ENCODE measurements around the gene CADPS2. TPM values are rescaled to one million over a fixed set of nuclear protein-coding genes. Genes with fewer than 3 reads are reported as not detected.

CADPS2 gene
- total and polyA plus RNA-seq, 2 donors (not counting 3 experiments of a cell fraction or from before 2014, with no cell fraction given) = 9.5 to 22.6 TPM

GRCh38 chr7:122438006-122438405 lies 448.3 kb downstream of the CADPS2 start:
- Histone ChIP-seq H3K4me2 (ENCODE audit: insufficient read depth, low read length) (no peak overlapping the region), H3K27ac (ENCODE audit: insufficient read depth, low read depth, low read length) (no peak overlapping the region), H3K4me3 (replicated peaks in 1 of 3; ENCODE audit: insufficient read depth in 1 of 3, low read depth in 1 of 3, low read length in 3 of 3) (no peak overlapping the region), H3K79me2 (ENCODE audit: control insufficient read depth, insufficient read depth, low read length) (no peaks in the 10 kb centered on the region), H3K9me1 (replicated peaks; ENCODE audit: control insufficient read depth, extremely low read depth, insufficient read depth, low read length) (no peaks in the 10 kb centered on the region), H2AFZ (ENCODE audit: low read depth, low read length) (no peak overlapping the region), H3K36me3 (ENCODE audit: control insufficient read depth in 2 of 2, extremely low read depth in 1 of 2, insufficient read depth in 2 of 2, low read length in 2 of 2) (no peaks in the 10 kb centered on the region), H3K9ac (replicated peaks; ENCODE audit: extremely low read depth, insufficient read depth, low read length) (no peak overlapping the region), H3K4me1 (ENCODE audit: control insufficient read depth, extremely low read depth, insufficient read depth, low read length) (no peaks in the 10 kb centered on the region), H3K9me3 (replicated peaks; ENCODE audit: control insufficient read depth, insufficient read depth, low read length) (no peaks in the 10 kb centered on the region), H3K27me3 (ENCODE audit: control insufficient read depth in 2 of 2, insufficient read depth in 2 of 2, low read length in 2 of 2) (no peaks in the 10 kb centered on the region), H4K20me1 (replicated peaks; ENCODE audit: control insufficient read depth, extremely low read depth, insufficient read depth, low read length) (no peaks in the 10 kb centered on the region)
- ChIA-PET CTCF (no interaction called here), POLR2A (no interaction called here)
- FAIRE-seq (no peak), DNase-seq (ENCODE audit: low read depth, low spot score) (peak; percentile 23)
- no TSS peak for BruUV-seq (replicated peaks)
- intact Hi-C loops (cut with micrococcal nuclease) (no loop called here), dilution Hi-C loops (cut with MboI; ENCODE audit: extremely low pct_ligation_motif_present, low sequenced_read_pairs) (no loop called here)
- TF ChIP-seq MYC (IDR thresholded peaks at IDR 0.05; ENCODE audit: low read depth, low read length) (no peak), POLR2A (IDR thresholded peaks at IDR 0.05; ENCODE audit: low read depth, low read length) (no peak), MAX (IDR thresholded peaks at IDR 0.05; ENCODE audit: insufficient read depth, insufficient read length) (no peak), POLR2AphosphoS5 (IDR thresholded peaks at IDR 0.05; ENCODE audit: insufficient read depth, low read depth, low read length) (no peak), EZH2 (IDR thresholded peaks at IDR 0.05; ENCODE audit: borderline replicate concordance, low read depth, low read length, severe bottlenecking) (no peak), GATA2 (IDR thresholded peaks at IDR 0.05; ENCODE audit: insufficient read depth, insufficient read length, low read depth, low read length) (no peak), CTCF (IDR thresholded peaks at IDR 0.05; ENCODE audit: extremely low read depth in 1 of 2, insufficient read depth in 1 of 2, low read depth in 1 of 2, low read length in 2 of 2) (no peak), FOS (IDR thresholded peaks at IDR 0.05; ENCODE audit: borderline replicate concordance, insufficient read depth, low read length) (no peak)
